Heart right ventricle (tissue), 16 donors: ENCODE measurements around the gene MMP2. TPM values are rescaled to one million over a fixed set of nuclear protein-coding genes. Genes with fewer than 3 reads are reported as not detected.

Experiments used
- ATAC-seq, 8 donors: fragments of 200-7000 bp; cut with Tn5 transposase; one replicate each; pipeline ENCODE4 v1.9.1; 2020; ENCODE audit warnings: mild to moderate bottlenecking in 8 of 8, moderate library complexity in 8 of 8, moderate number of reproducible peaks in 1 of 8
- DNase-seq, 2 donors: peaks; one replicate each; pipeline ENCODE4 v3.0.0-alpha.2; 2020
- H3K27ac ChIP-seq, 10 donors: fragments of 200-600 bp; sonication (generic) in 2 of 10; one replicate each; pipeline versions ENCODE4 v1.5.0 to v1.8.0; 2020 to 2022; ENCODE audit warnings: mild to moderate bottlenecking in 3 of 10
- H3K27me3 ChIP-seq, 7 donors: fragments of 200-600 bp; one replicate each; pipeline ENCODE4 v1.8.0; 2021 to 2022; ENCODE audit warnings: mild to moderate bottlenecking in 2 of 7
- H3K36me3 ChIP-seq, 9 donors: fragments of 200-600 bp; sonication (generic) in 1 of 9; one replicate each; pipeline versions ENCODE4 v1.5.0 to v1.8.0; 2020 to 2022; ENCODE audit warnings: mild to moderate bottlenecking in 2 of 9
- H3K4me1 ChIP-seq, 9 donors: fragments of 200-600 bp; sonication (generic) in 1 of 9; one replicate each; pipeline versions ENCODE4 v1.5.0 to v1.8.0; 2020 to 2022; ENCODE audit warnings: mild to moderate bottlenecking in 4 of 9
- H3K4me3 ChIP-seq, 10 donors: fragments of 200-600 bp; sonication (generic) in 2 of 10; one replicate each; pipeline versions ENCODE4 v1.5.0 to v1.8.0; 2020 to 2022; ENCODE audit warnings: mild to moderate bottlenecking in 7 of 10, moderate library complexity in 2 of 10
- H3K9me3 ChIP-seq, 11 donors: fragments of 200-600 bp in 10 of 11; sonication (generic) in 2 of 11; one replicate each; pipeline versions ENCODE4 v1.5.0 to v1.8.0; 2013 to 2022; ENCODE audit warnings: mild to moderate bottlenecking in 2 of 11, control low read depth in 1 of 11, moderate library complexity in 1 of 11
- CTCF ChIP-seq, 9 donors: fragments of 200-600 bp; sonication (generic) in 2 of 9; IDR thresholded peaks; one replicate each; pipeline versions ENCODE4 v1.5.0 to v1.8.0; 2021 to 2022; ENCODE audit warnings: antibody characterized with exemption in 9 of 9, mild to moderate bottlenecking in 5 of 9, moderate library complexity in 1 of 9
- WGBS, 2 donors: extraction: QIAGEN DNeasy Blood & Tissue Kit; methylation state at CpG; one replicate each; pipeline ENCODE4 v1.1.7; 2013; ENCODE audit warnings: inconsistent platforms in 1 of 2; 5-methylcytosine and 5-hydroxymethylcytosine counted together
- intact Hi-C, 10 donors: fragments of 100-400 bp; cut with DNase I; formaldehyde crosslinking; loops; one replicate each; pipeline versions ENCODE4 v1.11.1 to v1.14.2; 2022
- polyA plus RNA-seq, 2 donors: library from polyadenylated mRNA; stranded (reverse); fragments of 200-250 nt; gene quantifications; one replicate each; pipeline ENCODE4 v1.2.3, GENCODE V29; 2013
- total RNA-seq, 10 donors: library from RNA; stranded (reverse); fragmentation: NEBNext Ultra II Directional in 3 of 10; extraction: Animal tissue kit (Norgen Biotek cat#: 25700) in 3 of 10; gene quantifications; one replicate each; pipeline versions ENCODE4 v1.2.1 to v1.2.4, GENCODE V29; 2021 to 2023
- donor health status: Arrhythmogenic right ventricular cardiomyopathy.
- donor health status: ischemic (EF 13 %, LVEDD 7.1; RV severe dilation, severe dysfunction).
- donor health status: healthy with polysubstance abuse.
- donor health status: DM: no; HTN: yes; CAD: no.
- donor health status: DM: no; HTN: no; CAD: no.
- donor health status: ischemic (EF 25% LVEDD 6.9; RV normal size, moderate dysfunction).
- donor health status: ischemic (EF 25% LVEDD 5.7; RV mildly dilated, moderate dysfunction).
- donor health status: healthy.
- donor health status: DM: yes; HTN: yes; CAD: no.
- donor health status: Ischemic cardiomyopathy.
- donor health status: ischemic (EF 35%, LVEDD 5.7; RV mildly dilated, moderate dysfunction).
- donor health status: nonischemic (EF 11% LVEDD 7.7; RV severe dilation, severe dysfunction).
- donor health status: DM: yes; HTN: yes; CAD: no.
- donor health status: PGD.
- donor health status: ischemic (EF 29% LVEDD 5.4; RV normal size, mild dysfunction).
- donor health status: nonischemic (EF 23%, LVEDD 6.1; RV moderate dilation, normal function).

MMP2 gene
- total and polyA plus RNA-seq, 12 donors, result 36.1 to 157 (median 88.0) TPM

GRCh38 chr16:55471448-55472097 is 7.4 kb upstream of the MMP2 start:
- no peaks in the 10 kb centered on the region for H3K9me3 ChIP-seq
- ATAC-seq, result peak in 1 of 8 donors; percentile 50
- H3K36me3 ChIP-seq, result no peaks in the 10 kb centered on the region
- H3K4me3 ChIP-seq, result no peak overlapping the region
- peaks cover 0 to 22% (median 4%) of the 10 kb centered on the region in 9 donors for H3K4me1 ChIP-seq
- intact Hi-C loops, result no loop called here
- peak overlapping the region in 1 of 10 donors; percentile 57 for H3K27ac ChIP-seq
- TF ChIP-seq CTCF (IDR thresholded peaks at IDR 0.05), result no peak
- H3K27me3 ChIP-seq, result no peaks in the 10 kb centered on the region
- no peak for DNase-seq
- WGBS, 2 donors, result 68 to 74% methylated on average over 4 of the region's 4 CpGs

GRCh38 chr16:55473587-55473986 is 5.4 kb upstream of the MMP2 start:
- Histone ChIP-seq H3K27me3 (peaks cover 0 to 9% (median 0%) of the 10 kb centered on the region in 7 donors), H3K36me3 (no peaks in the 10 kb centered on the region), H3K4me3 (no peak overlapping the region), H3K27ac (no peak overlapping the region), H3K9me3 (no peaks in the 10 kb centered on the region), H3K4me1 (peaks cover 0 to 34% (median 9%) of the 10 kb centered on the region in 9 donors)
- ATAC-seq, result no peak
- intact Hi-C loops, result no loop called here
- no peak for DNase-seq
- TF ChIP-seq CTCF (IDR thresholded peaks at IDR 0.05), result no peak
- WGBS, 2 donors, result 99% methylated on average over 2 of the region's 2 CpGs

- H3K27ac ChIP-seq, result peak overlapping the region in 2 of 10 donors; percentile 36 to 91
- no peak for ATAC-seq
- TF ChIP-seq CTCF (IDR thresholded peaks at IDR 0.05), result no peak
- intact Hi-C loops, result no loop called here
- 83 to 87% methylated on average over 3 of the region's 3 CpGs for WGBS, 2 donors
- H3K27me3 ChIP-seq, result peaks cover 0 to 21% (median 0%) of the 10 kb centered on the region in 7 donors
- H3K9me3 ChIP-seq, result no peaks in the 10 kb centered on the region
- no peaks in the 10 kb centered on the region for H3K36me3 ChIP-seq
- peaks cover 0 to 45% (median 17%) of the 10 kb centered on the region in 9 donors for H3K4me1 ChIP-seq
- no peak for DNase-seq
- H3K4me3 ChIP-seq, result no peak overlapping the region
These were observed 4.2 kb upstream of the MMP2 start for GRCh38 chr16:55474821-55475220.

DNA sequence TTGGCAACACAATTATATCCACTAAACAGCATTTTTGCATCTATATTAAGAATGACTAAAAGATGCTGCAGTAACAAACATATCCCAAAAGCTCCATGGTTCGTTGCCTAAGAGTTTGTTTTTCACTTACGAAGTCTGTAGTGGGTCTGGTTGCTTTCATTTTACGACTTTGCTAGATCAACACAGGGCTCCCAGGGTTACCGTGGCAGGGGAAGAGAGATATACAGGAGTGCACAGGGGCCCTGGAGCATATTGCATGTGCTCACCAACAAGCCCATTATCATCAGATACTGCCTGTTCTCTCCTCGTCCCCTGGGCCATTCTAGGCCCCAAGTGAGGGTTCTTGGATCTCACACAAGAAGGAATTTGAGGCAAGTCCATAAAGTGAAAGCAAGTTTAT is 3.1 kb upstream of the MMP2 start:
- Histone ChIP-seq H3K36me3 (no peaks in the 10 kb centered on the region), H3K4me3 (peak overlapping the region in 1 of 10 donors; percentile 15), H3K27me3 (peaks cover 0 to 32% (median 2%) of the 10 kb centered on the region in 7 donors), H3K27ac (peak overlapping the region in 9 of 10 donors; percentile 20 to 92 (median 79)), H3K4me1 (peaks cover 0 to 50% (median 22%) of the 10 kb centered on the region in 9 donors), H3K9me3 (no peaks in the 10 kb centered on the region)
- DNase-seq, result no peak
- intact Hi-C loops, result no loop called here
- no peak for TF ChIP-seq CTCF (IDR thresholded peaks at IDR 0.05)
- 55 to 57% methylated on average over 5 of the region's 5 CpGs for WGBS, 2 donors
- ATAC-seq, result peak in 2 of 8 donors; percentile 6 to 22
